D721Med (cell line): ENCODE data around the gene PRPF40B.

Source experiments
- DNase-seq: peaks from one replicate; pipeline ENCODE4 v3.0.0; 2011; ENCODE audit warnings: low spot score; ENCODE audit not compliant: insufficient read length
- FAIRE-seq: peaks from 2 replicates; lab custom pipeline; 2011; peaks lifted over from hg19 to GRCh38; lab: Jason Lieb, UNC
- CTCF ChIP-seq: IDR thresholded peaks from 2 replicates; pipeline ENCODE4 v1.5.1; 2012; ENCODE audit warnings: mild to moderate bottlenecking, control low read depth; ENCODE audit not compliant: insufficient read depth; ENCODE audit errors: missing control alignments

The PRPF40B gene

GRCh38 chr12:49675137-49675536 is 51.8 kb downstream of the PRPF40B start:
- TF ChIP-seq CTCF: no peak
- FAIRE-seq: no peak
- no peak for DNase-seq

GRCh38 chr12:49678711-49679110 is 55.4 kb downstream of the PRPF40B start:
- no peak for FAIRE-seq
- no peak for TF ChIP-seq CTCF
- no peak for DNase-seq

GRCh38 chr12:49680075-49680474 is 56.7 kb downstream of the PRPF40B start:
- TF ChIP-seq CTCF: no peak
- no peak for FAIRE-seq
- DNase-seq: no peak

GRCh38 chr12:49683599-49684309 is 60.4 kb downstream of the PRPF40B start:
- DNase-seq: no peak
- no peak for FAIRE-seq
- no peak for TF ChIP-seq CTCF

- DNase-seq (no peak), FAIRE-seq (no peak)
- no peak for TF ChIP-seq CTCF
These were observed 61.0 kb downstream of the PRPF40B start for GRCh38 chr12:49684310-49684854.

GRCh38 chr12:49687941-49688340 is 64.6 kb downstream of the PRPF40B start:
- TF ChIP-seq CTCF: no peak
- DNase-seq: no peak
- FAIRE-seq: no peak

- FAIRE-seq (no peak), DNase-seq (no peak)
- no peak for TF ChIP-seq CTCF
These were observed 65.9 kb downstream of the PRPF40B start for GRCh38 chr12:49689237-49689636.
